Peyer's patch (tissue), 4 donors: ENCODE data around the gene METTL4. TPM values are rescaled to one million over a fixed set of nuclear protein-coding genes. Genes with fewer than 3 reads are reported as not detected.

ENCODE experiments used
- DNase-seq, 3 donors: peaks; one replicate each; pipeline ENCODE4 v3.0.0-alpha.2; 2017 to 2019
- H3K27ac ChIP-seq, 4 donors: fragments of 200-600 bp; sonication (generic); one replicate each; pipeline ENCODE4 v1.5.1; 2016 to 2019
- H3K27me3 ChIP-seq, 2 donors: fragments of 200-600 bp; sonication (generic); one replicate each; pipeline ENCODE4 v1.5.1; 2019
- H3K36me3 ChIP-seq, 3 donors: fragments of 200-600 bp; sonication (generic); one replicate each; pipeline ENCODE4 v1.5.1; 2016 to 2019
- H3K4me1 ChIP-seq, 4 donors: fragments of 200-600 bp; sonication (generic); one replicate each; pipeline ENCODE4 v1.5.1; 2016 to 2019
- H3K4me3 ChIP-seq, 4 donors: fragments of 200-600 bp; sonication (generic); 1 replicate in 3 of 4; 2 replicates in 1 of 4; pipeline ENCODE4 v1.5.1; 2016 to 2019; ENCODE audit warnings: mild to moderate bottlenecking in 1 of 4
- H3K9me3 ChIP-seq, 4 donors: fragments of 200-600 bp; sonication (generic); one replicate each; pipeline ENCODE4 v1.5.1; 2016 to 2019; ENCODE audit warnings: mild to moderate bottlenecking in 1 of 4
- CTCF ChIP-seq, 6 experiments: fragments of 450-650 bp in 4 of 6; fragments of 200-600 bp in 2 of 6; sonication (generic) in 1 of 6; IDR thresholded peaks; one replicate each; pipeline ENCODE4 v1.5.1; 2017 to 2019; ENCODE audit warnings: antibody characterized with exemption in 6 of 6, mild to moderate bottlenecking in 3 of 6, moderate library complexity in 1 of 6
- POLR2A ChIP-seq, 2 donors: fragments of 450-650 bp; IDR thresholded peaks; one replicate each; pipeline ENCODE4 v1.5.1; 2017; ENCODE audit warnings: antibody characterized with exemption in 2 of 2, mild to moderate bottlenecking in 2 of 2, moderate library complexity in 2 of 2
- total RNA-seq, 4 donors: library from RNA; depleted of rRNA; stranded (reverse); fragments of >200 nt; gene quantifications; one replicate each; pipeline ENCODE4 v1.1.0, GENCODE V29; 2016

Gene METTL4
- total RNA-seq, 4 donors from 2014 or later = 7.9 to 12.4 (median 9.0) TPM

- Histone ChIP-seq H3K4me1 (peaks cover 0 to 6% (median 0%) of the 10 kb centered on the region in 4 donors), H3K27me3 (no peaks in the 10 kb centered on the region), H3K4me3 (no peak overlapping the region), H3K36me3 (peaks cover 0 to 9% (median 0%) of the 10 kb centered on the region in 3 donors), H3K9me3 (no peaks in the 10 kb centered on the region), H3K27ac (no peak overlapping the region)
- TF ChIP-seq CTCF (IDR thresholded peaks at IDR 0.05) (no peak), POLR2A (IDR thresholded peaks at IDR 0.05) (no peak)
- no peak for DNase-seq
Observed at GRCh38 chr18:2564373-2564772, 6.9 kb downstream of the METTL4 start.

GRCh38 chr18:2559249-2559648 lies 12.1 kb downstream of the METTL4 start:
- H3K4me3 ChIP-seq = no peak overlapping the region
- H3K36me3 ChIP-seq = peaks cover 0 to 12% (median 0%) of the 10 kb centered on the region in 3 donors
- TF ChIP-seq CTCF (IDR thresholded peaks at IDR 0.05) (no peak), POLR2A (IDR thresholded peaks at IDR 0.05) (no peak)
- H3K27ac ChIP-seq = no peak overlapping the region
- no peaks in the 10 kb centered on the region for H3K4me1 ChIP-seq
- no peak for DNase-seq
- no peaks in the 10 kb centered on the region for H3K9me3 ChIP-seq
- no peaks in the 10 kb centered on the region for H3K27me3 ChIP-seq

GRCh38 chr18:2557536-2557935 lies 13.8 kb downstream of the METTL4 start:
- H3K27me3 ChIP-seq = no peaks in the 10 kb centered on the region
- peaks cover 0 to 15% (median 0%) of the 10 kb centered on the region in 3 donors for H3K36me3 ChIP-seq
- no peak for TF ChIP-seq CTCF (IDR thresholded peaks at IDR 0.05)
- no peak for TF ChIP-seq POLR2A (IDR thresholded peaks at IDR 0.05)
- no peak for DNase-seq
- no peaks in the 10 kb centered on the region for H3K9me3 ChIP-seq
- H3K27ac ChIP-seq = no peak overlapping the region
- no peaks in the 10 kb centered on the region for H3K4me1 ChIP-seq
- no peak overlapping the region for H3K4me3 ChIP-seq

GRCh38 chr18:2555895-2556294 lies 15.4 kb downstream of the METTL4 start:
- no peak overlapping the region for H3K4me3 ChIP-seq
- H3K4me1 ChIP-seq = no peaks in the 10 kb centered on the region
- no peak overlapping the region for H3K27ac ChIP-seq
- no peaks in the 10 kb centered on the region for H3K27me3 ChIP-seq
- no peak for DNase-seq
- peaks cover 0 to 16% (median 0%) of the 10 kb centered on the region in 3 donors for H3K36me3 ChIP-seq
- no peaks in the 10 kb centered on the region for H3K9me3 ChIP-seq
- no peak for TF ChIP-seq CTCF (IDR thresholded peaks at IDR 0.05)
- TF ChIP-seq POLR2A (IDR thresholded peaks at IDR 0.05) = no peak

GRCh38 chr18:2554696-2555095 lies 16.6 kb downstream of the METTL4 start:
- Histone ChIP-seq H3K27ac (no peak overlapping the region), H3K27me3 (no peaks in the 10 kb centered on the region), H3K36me3 (peaks cover 0 to 16% (median 0%) of the 10 kb centered on the region in 3 donors), H3K4me3 (no peak overlapping the region), H3K9me3 (no peaks in the 10 kb centered on the region), H3K4me1 (no peaks in the 10 kb centered on the region)
- TF ChIP-seq POLR2A (IDR thresholded peaks at IDR 0.05) = no peak
- TF ChIP-seq CTCF (IDR thresholded peaks at IDR 0.05) = no peak
- no peak for DNase-seq

- Histone ChIP-seq H3K27me3 (no peaks in the 10 kb centered on the region), H3K4me3 (no peak overlapping the region), H3K9me3 (no peaks in the 10 kb centered on the region), H3K27ac (no peak overlapping the region), H3K4me1 (no peaks in the 10 kb centered on the region), H3K36me3 (peaks cover 0 to 20% (median 0%) of the 10 kb centered on the region in 3 donors)
- no peak for DNase-seq
- TF ChIP-seq POLR2A (IDR thresholded peaks at IDR 0.05) (no peak), CTCF (IDR thresholded peaks at IDR 0.05) (no peak)
Observed at GRCh38 chr18:2551425-2551824, 19.9 kb downstream of the METTL4 start.
